Activated T-helper 2 cell treated with anti-CD3 and anti-CD28 coated beads, Interferon-gamma antibody, Interleukin-2, Interleukin-4, amounts not matched to agents 10 μg/mL and 5 μg/mL and 100 μg/mL, durations not matched to agents 14 hours and 24 hours and 36 hours (primary cell): Measurements from ENCODE around the gene ID3. TPM values are rescaled to one million over a fixed set of nuclear protein-coding genes. Genes with fewer than 3 reads are reported as not detected.

ENCODE experiments used
- DNase-seq: peaks from one replicate; pipeline ENCODE4 v3.0.0; 2021; ENCODE audit warnings: low spot score
- H3K27ac Mint-ChIP-seq: one replicate; pipeline ENCODE4 v1.8.0; 2021; ENCODE audit warnings: mixed read lengths
- H3K27me3 Mint-ChIP-seq: one replicate; pipeline ENCODE4 v1.8.0; 2021; ENCODE audit warnings: low read depth, mixed read lengths
- H3K36me3 Mint-ChIP-seq: one replicate; pipeline ENCODE4 v1.8.0; 2021; ENCODE audit warnings: low read depth, mixed read lengths
- H3K4me1 Mint-ChIP-seq: one replicate; pipeline ENCODE4 v1.8.0; 2021; ENCODE audit warnings: low read depth, mixed read lengths
- H3K4me3 Mint-ChIP-seq: one replicate; pipeline ENCODE4 v1.8.0; 2021; ENCODE audit warnings: low read depth, mild to moderate bottlenecking, moderate library complexity, mixed read lengths
- H3K9me3 Mint-ChIP-seq: one replicate; pipeline ENCODE4 v1.8.0; 2021; ENCODE audit warnings: mixed read lengths
- intact Hi-C: fragments of 100-400 bp; cut with micrococcal nuclease; formaldehyde crosslinking; loops from one replicate; pipeline ENCODE4 v1.15.1; 2023
- total RNA-seq: library from RNA; stranded (reverse); gene quantifications from 2 replicates; pipeline ENCODE4 v1.2.3, GENCODE V29; 2022

ID3 gene
- total RNA-seq, 1 donor from 2014 or later = 24.7 TPM

DNA sequence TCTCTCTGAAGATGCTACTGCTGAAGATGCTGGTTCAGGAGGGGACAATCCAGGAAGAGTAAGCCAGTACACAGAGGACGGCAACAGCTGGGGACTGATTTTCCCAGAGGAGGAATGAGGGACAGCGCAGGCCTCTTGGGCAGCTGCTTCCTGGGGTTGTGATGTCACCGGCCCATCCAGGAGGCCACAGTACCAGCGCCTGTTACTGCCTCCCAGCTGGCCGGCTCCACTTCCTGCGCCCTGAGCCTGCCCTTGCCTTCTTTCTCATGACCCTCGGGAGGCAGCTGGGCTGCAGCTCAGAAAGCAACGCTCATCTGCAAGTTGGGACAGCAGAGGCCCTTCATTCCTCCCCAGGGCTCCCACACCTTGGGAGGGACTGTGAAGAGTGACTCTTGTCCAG lies 21.9 kb upstream of the ID3 start:
- no peak overlapping the region for H3K27ac Mint-ChIP-seq

DNA sequence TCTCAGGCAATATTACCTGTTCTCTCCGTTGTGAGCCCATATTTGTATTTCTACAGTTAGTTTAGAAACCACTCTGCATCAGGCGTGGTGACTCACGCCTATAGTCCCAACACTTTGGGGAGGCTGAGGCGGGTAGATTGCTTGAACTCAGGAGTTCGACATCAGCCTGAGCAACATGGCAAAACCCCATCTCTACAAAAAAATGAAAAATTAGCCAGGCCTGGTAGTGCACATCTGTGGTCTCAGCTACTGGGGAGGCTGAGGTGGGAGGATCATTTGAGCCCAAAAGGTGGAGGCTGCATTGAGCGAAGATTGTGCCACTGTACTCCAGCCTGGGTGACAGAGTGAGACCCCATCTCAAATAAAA lies 19.7 kb upstream of the ID3 start:
- no peak for DNase-seq
- intact Hi-C loops = no loop called here
- no peak overlapping the region for H3K4me3 Mint-ChIP-seq

More for the DNA sequence above, 21.9 kb upstream of the ID3 start:
- DNase-seq = no peak
- Mint-ChIP-seq H3K9me3 (no peaks in the 10 kb centered on the region), H3K4me1 (peaks cover 23% of the 10 kb centered on the region), H3K4me3 (no peak overlapping the region), H3K36me3 (no peaks in the 10 kb centered on the region), H3K27me3 (no peaks in the 10 kb centered on the region)
- intact Hi-C loops = no loop called here

DNA sequence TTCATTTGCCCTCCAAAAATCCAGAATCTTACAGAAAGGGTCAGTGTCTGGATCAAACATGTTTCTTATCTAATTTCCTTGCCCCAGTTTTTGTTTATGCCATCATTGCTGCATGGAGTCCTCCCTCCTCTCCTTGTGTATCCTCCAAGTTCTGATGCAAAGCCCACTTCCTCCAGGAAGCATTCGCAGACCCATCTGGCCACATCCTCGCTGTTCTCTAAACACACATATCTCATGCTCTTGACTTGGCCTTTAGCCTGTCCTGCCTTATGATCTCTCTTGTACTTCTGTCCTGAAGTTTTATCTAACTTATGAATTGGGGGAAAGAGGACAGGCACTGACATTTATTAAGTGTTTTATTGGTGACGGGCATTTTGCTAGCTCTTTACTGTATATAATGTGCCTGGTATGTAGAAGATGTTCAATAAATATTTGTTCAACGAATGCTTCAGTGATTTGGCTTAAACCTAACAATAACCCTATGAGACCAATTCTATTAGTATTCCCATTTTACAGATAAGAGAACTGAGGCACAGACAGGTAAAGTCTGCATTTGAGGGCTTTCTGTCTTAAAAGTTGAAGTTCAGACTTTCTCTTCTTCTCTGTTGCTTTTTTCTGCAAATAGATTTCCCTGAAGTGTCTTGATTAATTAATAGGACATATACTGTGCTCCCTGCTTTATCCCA lies 19.2 kb upstream of the ID3 start:
- intact Hi-C loops = no loop called here
- H3K27me3 Mint-ChIP-seq = no peaks in the 10 kb centered on the region
- no peaks in the 10 kb centered on the region for H3K36me3 Mint-ChIP-seq
- peak overlapping the region; percentile 62 for H3K27ac Mint-ChIP-seq
- H3K4me3 Mint-ChIP-seq = no peak overlapping the region
- no peaks in the 10 kb centered on the region for H3K9me3 Mint-ChIP-seq
- DNase-seq = no peak
- peaks cover 27% of the 10 kb centered on the region for H3K4me1 Mint-ChIP-seq

More for the DNA sequence above, 19.7 kb upstream of the ID3 start:
- H3K27ac Mint-ChIP-seq = no peak overlapping the region
- H3K27me3 Mint-ChIP-seq = no peaks in the 10 kb centered on the region
- no peaks in the 10 kb centered on the region for H3K9me3 Mint-ChIP-seq
- H3K4me1 Mint-ChIP-seq = peaks cover 27% of the 10 kb centered on the region
- H3K36me3 Mint-ChIP-seq = no peaks in the 10 kb centered on the region

DNA sequence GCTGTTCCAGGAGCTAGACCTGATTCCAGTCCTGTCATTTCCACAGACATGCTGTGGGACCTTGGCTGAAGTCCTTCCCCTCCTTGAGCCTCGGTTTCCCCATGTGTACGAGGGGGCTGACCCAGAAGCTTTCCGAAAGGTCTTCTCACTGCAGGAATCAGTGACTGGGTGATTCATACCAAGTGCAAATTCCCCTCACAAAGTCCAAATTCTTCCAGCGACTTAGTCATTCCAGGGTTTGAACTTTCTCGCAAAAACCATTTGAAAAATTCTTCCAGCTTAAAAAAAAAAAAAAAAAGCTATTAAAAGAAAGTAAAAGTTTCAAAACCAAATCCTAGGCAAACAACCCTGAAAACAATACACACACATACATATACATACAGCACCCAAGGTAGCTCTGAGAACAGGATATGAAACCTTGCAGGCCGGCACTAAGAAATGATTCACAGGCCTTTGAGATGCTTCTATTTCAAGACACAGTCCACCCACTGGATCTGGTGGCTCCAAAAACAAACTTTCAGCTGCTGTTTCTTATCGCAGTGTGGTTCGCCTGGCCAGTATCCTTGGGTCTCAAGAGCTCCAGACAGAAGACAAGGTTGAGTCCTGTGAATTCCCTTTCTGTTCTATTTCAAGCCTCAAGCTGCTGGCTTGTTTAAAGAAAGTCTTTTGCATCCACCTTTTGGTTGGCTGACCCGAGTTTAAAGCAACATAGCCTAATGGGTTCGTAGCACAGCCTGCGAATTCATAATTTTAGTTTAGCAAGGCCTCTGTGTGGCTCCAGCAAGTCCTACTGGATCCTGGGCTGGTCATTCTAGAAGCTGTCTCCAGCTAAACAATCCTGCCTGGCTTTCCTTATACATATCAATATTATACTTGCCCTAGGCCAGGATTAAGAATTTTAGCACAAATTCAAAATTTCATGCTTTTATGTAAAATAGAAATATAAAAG lies 18.0 kb upstream of the ID3 start:
- Mint-ChIP-seq H3K9me3 (no peaks in the 10 kb centered on the region), H3K27me3 (no peaks in the 10 kb centered on the region), H3K4me1 (peaks cover 27% of the 10 kb centered on the region), H3K36me3 (no peaks in the 10 kb centered on the region), H3K27ac (peak overlapping the region; percentile 71), H3K4me3 (peak overlapping the region; percentile 60)
- no peak for DNase-seq
- intact Hi-C loops = loop anchor here (1.0 kb wide), 3 partner anchors 14 to 40 kb away; partner anchors contain the start of gene ID3

DNA sequence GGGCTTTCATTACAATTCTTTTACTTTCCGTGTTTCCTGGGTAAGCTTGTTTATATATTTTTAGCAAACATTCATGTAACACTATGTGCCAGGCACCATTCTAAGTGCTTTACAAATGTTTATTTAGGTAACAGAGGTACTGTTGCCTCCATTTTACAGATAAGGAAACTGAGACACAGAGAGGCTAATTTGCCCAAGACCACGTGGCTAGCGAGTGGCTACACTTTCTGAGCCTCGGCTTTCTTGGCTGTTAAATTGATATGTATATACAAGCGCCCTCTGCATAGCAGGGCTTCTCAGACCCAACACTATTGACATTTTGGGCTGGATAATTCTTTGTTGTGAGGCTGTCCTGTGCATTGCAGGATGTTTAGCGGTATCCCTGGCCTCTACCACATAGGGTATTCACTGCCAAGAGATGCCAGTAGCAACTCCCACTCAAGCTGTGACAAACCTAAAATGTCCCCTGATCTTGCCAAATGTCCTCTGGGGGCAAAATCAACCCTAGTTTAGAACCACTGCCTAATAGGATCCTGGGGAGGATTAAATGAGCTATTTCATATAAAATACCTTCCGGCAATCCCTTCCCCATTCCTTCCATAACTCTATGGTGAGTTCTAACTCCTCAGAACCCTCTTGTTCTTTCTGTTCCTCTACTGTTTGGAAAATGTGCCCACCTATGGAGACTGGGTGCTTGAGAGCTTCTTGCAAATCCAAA lies 17.2 kb upstream of the ID3 start:
- H3K4me1 Mint-ChIP-seq = peaks cover 27% of the 10 kb centered on the region
- H3K27ac Mint-ChIP-seq = peak overlapping the region; percentile 71
- H3K4me3 Mint-ChIP-seq = peak overlapping the region; percentile 60
- DNase-seq = no peak
- intact Hi-C loops = loop anchor here (1.0 kb wide), 3 partner anchors 15 to 41 kb away; partner anchors contain the start of gene ID3
- H3K36me3 Mint-ChIP-seq = no peaks in the 10 kb centered on the region
- H3K27me3 Mint-ChIP-seq = no peaks in the 10 kb centered on the region
- no peaks in the 10 kb centered on the region for H3K9me3 Mint-ChIP-seq

DNA sequence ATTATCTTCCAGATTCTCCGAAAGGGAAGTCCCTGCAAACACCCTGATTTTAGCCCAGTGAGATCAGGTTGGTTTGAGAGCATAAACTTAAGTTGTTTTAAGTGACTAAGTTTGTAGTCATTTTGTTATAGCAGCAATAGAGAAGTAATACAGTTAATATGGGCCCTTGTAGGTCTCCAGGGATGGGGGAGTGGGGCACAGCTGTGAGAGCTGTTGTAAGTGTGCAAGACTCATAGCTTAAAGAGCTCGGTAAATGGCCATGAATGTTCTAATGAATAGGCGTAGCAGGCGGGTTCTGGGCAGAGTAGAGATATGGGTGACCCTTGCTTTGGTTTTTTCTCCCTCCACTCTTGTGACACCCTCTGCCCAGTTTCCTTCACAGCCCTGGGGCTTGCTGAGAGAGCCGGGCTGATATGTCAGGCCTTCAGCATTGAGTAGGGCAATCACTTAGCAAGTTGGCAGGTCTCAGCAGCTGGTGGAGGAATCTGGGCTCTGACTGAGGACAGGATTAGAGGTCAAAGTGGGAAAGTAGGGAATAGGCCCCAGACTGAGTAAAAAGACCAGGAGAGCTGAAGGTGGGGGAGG lies 16.0 kb upstream of the ID3 start:
- H3K36me3 Mint-ChIP-seq = no peaks in the 10 kb centered on the region
- H3K4me1 Mint-ChIP-seq = peaks cover 27% of the 10 kb centered on the region
- no peaks in the 10 kb centered on the region for H3K9me3 Mint-ChIP-seq
- no peak overlapping the region for H3K27ac Mint-ChIP-seq
- no peak for DNase-seq
- intact Hi-C loops = no loop called here
- peaks cover 7% of the 10 kb centered on the region for H3K27me3 Mint-ChIP-seq
- no peak overlapping the region for H3K4me3 Mint-ChIP-seq

DNA sequence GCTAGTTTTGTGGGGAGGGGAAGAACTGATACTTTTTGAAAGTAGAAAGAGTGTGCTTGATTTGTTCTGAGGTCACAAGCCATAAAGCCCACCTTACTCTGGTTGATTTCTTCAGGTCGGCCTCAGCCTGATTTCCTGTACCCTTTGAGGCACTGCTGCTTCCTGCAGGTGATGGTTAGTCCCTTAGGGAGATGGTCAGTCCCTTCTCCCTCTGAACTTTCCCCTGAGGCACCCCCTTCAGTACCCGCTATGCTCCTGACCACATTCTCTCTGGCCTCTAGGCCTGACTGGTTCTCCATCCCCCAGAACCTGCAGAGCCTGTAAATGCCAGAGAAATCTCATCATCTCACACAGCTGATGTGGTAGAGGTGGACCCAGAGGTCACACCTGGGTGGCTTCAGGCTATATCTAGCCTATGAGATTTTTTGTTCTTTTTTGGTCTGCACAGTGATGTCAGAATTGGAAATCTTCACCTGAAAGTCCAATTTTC lies 15.0 kb upstream of the ID3 start:
- no peak for DNase-seq
- Mint-ChIP-seq H3K4me1 (peaks cover 27% of the 10 kb centered on the region), H3K4me3 (no peak overlapping the region), H3K36me3 (no peaks in the 10 kb centered on the region), H3K9me3 (no peaks in the 10 kb centered on the region), H3K27me3 (peaks cover 16% of the 10 kb centered on the region), H3K27ac (no peak overlapping the region)
- intact Hi-C loops = no loop called here

DNA sequence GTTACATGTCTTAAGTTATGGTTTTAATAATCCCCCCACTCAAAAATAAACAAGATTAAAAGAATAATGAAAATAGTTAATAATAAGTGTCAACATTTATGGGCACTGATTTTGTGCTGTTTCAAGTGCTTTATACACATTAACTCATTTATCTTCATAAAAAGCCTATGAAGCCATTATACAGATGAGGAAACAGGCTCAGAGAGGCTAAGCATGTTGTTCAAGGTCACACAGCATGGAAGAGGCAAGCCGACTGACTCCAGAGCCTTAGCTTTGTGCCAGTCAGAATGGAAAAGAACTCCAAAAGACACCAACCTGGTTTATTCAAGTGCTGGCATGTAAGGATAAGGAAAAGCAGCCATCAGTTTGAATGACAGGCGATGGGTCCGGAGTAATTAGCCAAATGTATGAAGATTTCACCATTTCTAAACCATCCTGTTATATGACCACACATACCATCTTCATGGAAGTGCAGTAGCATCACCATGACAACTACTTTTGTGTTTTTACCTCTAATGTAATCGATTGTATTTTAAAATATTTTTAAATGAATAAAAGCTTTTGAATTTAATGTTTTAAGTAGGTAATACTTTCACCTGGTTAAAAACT lies 14.4 kb upstream of the ID3 start:
- H3K27ac Mint-ChIP-seq = no peak overlapping the region
- H3K36me3 Mint-ChIP-seq = no peaks in the 10 kb centered on the region
- no peak overlapping the region for H3K4me3 Mint-ChIP-seq
- DNase-seq = no peak
- peaks cover 24% of the 10 kb centered on the region for H3K4me1 Mint-ChIP-seq
- no peaks in the 10 kb centered on the region for H3K9me3 Mint-ChIP-seq
- H3K27me3 Mint-ChIP-seq = peaks cover 23% of the 10 kb centered on the region
- intact Hi-C loops = no loop called here

DNA sequence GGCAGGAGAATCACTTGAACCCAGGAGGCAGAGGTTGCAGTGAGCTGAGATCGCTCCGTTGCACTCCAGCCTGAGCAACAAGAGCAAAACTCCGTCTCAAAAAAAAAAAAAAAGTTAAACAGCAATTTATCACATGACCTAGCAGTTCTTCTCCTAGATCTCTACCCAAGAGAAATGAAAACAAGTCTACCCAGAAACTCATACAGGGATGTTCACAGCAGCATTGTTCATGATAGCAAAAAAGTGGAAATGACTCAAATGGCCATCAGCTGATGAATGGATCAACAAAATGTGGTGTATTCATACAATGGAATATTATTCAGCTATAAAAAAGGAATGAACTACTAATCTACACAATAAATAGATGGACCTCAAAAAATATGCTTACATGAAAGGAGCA lies 12.2 kb upstream of the ID3 start:
- DNase-seq = no peak

DNA sequence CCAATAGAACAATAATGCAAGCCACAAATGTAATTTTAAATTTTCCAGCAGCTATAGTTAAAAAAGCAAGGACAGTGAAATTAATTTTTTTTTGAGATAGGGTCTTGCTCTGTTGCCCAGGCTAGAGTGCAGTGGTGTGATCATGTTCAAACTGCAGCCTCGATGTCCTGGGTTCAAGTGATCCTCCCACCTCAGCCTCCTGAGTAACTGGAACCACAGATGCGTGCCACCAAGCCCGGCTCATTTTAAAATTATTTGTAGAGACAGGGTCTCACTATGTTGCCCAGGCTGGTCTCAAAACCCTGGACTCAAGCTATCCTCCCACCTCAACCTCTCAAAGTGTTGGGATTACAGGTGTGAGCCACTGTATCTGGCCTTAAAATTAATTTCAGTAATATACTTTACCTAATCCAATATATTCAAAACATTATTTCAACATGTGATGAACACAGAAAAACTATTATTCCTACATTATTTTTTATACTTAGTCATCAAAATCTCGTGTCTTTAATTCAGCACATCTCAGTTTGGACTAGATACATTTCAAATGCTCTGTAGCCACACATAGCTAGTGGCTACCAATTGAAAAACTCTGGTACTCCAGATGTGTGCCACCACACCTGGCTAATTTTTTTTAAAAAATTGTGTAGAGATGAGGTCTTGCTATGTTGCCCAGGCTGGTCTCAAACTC lies 10.8 kb upstream of the ID3 start:
- intact Hi-C loops = no loop called here
- H3K36me3 Mint-ChIP-seq = peaks cover 4% of the 10 kb centered on the region
- H3K9me3 Mint-ChIP-seq = no peaks in the 10 kb centered on the region
- no peak overlapping the region for H3K4me3 Mint-ChIP-seq
- no peak for DNase-seq
- H3K27me3 Mint-ChIP-seq = peaks cover 45% of the 10 kb centered on the region
- H3K27ac Mint-ChIP-seq = no peak overlapping the region
- peaks cover 6% of the 10 kb centered on the region for H3K4me1 Mint-ChIP-seq

More for the DNA sequence above, 12.2 kb upstream of the ID3 start:
- H3K36me3 Mint-ChIP-seq = peaks cover 4% of the 10 kb centered on the region
- peaks cover 8% of the 10 kb centered on the region for H3K4me1 Mint-ChIP-seq
- H3K9me3 Mint-ChIP-seq = no peaks in the 10 kb centered on the region
- no peak overlapping the region for H3K27ac Mint-ChIP-seq
- no peak overlapping the region for H3K4me3 Mint-ChIP-seq
- intact Hi-C loops = no loop called here
- H3K27me3 Mint-ChIP-seq = peaks cover 33% of the 10 kb centered on the region

DNA sequence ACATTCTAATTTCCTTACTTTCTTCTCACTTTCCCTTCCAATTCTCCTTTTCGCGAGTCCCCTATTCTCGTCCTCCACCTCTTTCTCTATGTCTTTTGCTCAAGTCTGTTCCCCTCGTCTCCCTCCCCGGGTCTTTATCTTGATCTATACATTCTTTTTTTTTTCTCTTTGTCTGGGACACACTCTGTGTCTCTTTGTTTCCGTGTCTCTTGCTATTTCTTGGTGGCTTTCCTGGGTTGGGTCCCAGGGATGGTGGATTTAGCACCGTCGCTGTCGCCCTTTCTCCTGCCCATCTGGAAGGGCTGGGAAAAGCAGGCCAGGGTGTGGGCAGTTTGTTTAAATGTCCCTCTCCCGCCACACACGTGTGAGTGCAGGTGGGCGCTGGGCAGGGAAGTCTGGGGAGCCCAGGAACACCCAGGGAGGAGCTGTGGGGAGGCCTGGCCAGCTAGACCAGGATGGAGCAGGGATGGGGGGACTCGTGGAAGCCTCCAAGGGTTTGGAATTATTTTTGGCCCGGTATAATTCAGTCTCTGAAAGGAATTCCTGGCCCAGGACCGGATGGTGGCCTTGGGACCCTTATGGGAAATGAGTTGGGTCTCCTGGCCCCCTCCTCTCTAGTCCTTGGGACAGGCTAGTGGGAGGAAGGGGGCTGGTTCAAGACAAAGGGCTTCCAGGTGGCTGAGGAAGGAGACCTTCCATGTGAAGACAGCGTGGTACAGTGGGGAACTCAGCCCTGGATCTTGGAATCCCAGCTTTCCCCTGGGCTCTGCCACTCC lies 9.5 kb upstream of the ID3 start:
- Mint-ChIP-seq H3K36me3 (peaks cover 4% of the 10 kb centered on the region), H3K27me3 (peaks cover 52% of the 10 kb centered on the region), H3K4me1 (peaks cover 4% of the 10 kb centered on the region), H3K9me3 (no peaks in the 10 kb centered on the region), H3K4me3 (peak overlapping the region; percentile 75), H3K27ac (no peak overlapping the region)
- intact Hi-C loops = no loop called here
- no peak for DNase-seq
